Neural cell (in vitro differentiated cells): ENCODE measurements around the gene AIF1. TPM values are rescaled to one million over a fixed set of nuclear protein-coding genes. Genes with fewer than 3 reads are reported as not detected.

ENCODE experiments used
- H2AFZ ChIP-seq: fragments of 200-600, 300-800 bp; sonication (generic), shearing (Covaris generic); 2 replicates; pipeline ENCODE4 v1.6.0; 2014; ENCODE audit warnings: low read depth, mild to moderate bottlenecking, antibody characterized with exemption, low read length, moderate library complexity
- H3F3A ChIP-seq: fragments of 200-600 bp; shearing (Covaris generic); 2 replicates; pipeline ENCODE4 v1.6.1; 2016; ENCODE audit warnings: mild to moderate bottlenecking, moderate library complexity, mixed read lengths, antibody characterized with exemption, low read length; ENCODE audit not compliant: insufficient read depth, poor library complexity, severe bottlenecking
- H3K27ac ChIP-seq: fragments of 200-600, 300-800 bp; sonication (generic), shearing (Covaris generic); 2 replicates; pipeline ENCODE4 v1.5.1; 2014; ENCODE audit warnings: mild to moderate bottlenecking, low read length, moderate library complexity
- H3K27me3 ChIP-seq: fragments of 300-800, 200-600 bp; sonication (generic), shearing (Covaris generic); 2 replicates; pipeline ENCODE4 v1.6.0; 2014; ENCODE audit warnings: mild to moderate bottlenecking, low read depth, low read length, moderate library complexity; ENCODE audit not compliant: insufficient read depth
- H3K36me3 ChIP-seq: fragments of 300-800, 200-600 bp; sonication (generic), shearing (Covaris generic); 2 replicates; pipeline ENCODE4 v1.5.1; 2014; ENCODE audit warnings: mild to moderate bottlenecking, antibody characterized with exemption, low read length, moderate library complexity; ENCODE audit not compliant: insufficient read depth
- H3K4me2 ChIP-seq: fragments of 300-800, 200-600 bp; sonication (generic), shearing (Covaris generic); 2 replicates; pipeline ENCODE4 v1.6.0; 2014; ENCODE audit warnings: mild to moderate bottlenecking, low read length
- H3K4me3 ChIP-seq: fragments of 300-800, 200-600 bp; sonication (generic), shearing (Covaris generic); 2 replicates; pipeline ENCODE4 v1.5.1; 2014; ENCODE audit warnings: mild to moderate bottlenecking, low read length, moderate library complexity
- H3K79me2 ChIP-seq: fragments of 200-600 bp; shearing (Covaris generic); replicated peaks from 2 replicates; pipeline ENCODE4 v1.6.0; 2014; ENCODE audit warnings: mild to moderate bottlenecking, low read length, moderate library complexity; ENCODE audit not compliant: insufficient read depth
- H3K9ac ChIP-seq: fragments of 300-800, 200-600 bp; sonication (generic), shearing (Covaris generic); 2 replicates; pipeline ENCODE4 v1.6.1; 2016; ENCODE audit warnings: mild to moderate bottlenecking, low read length, mixed read lengths
- H3K9me2 ChIP-seq: fragments of 200-600 bp; shearing (Covaris generic); 2 replicates; pipeline ENCODE4 v1.6.1; 2016; ENCODE audit warnings: mild to moderate bottlenecking, low read length, mixed read lengths; ENCODE audit not compliant: insufficient read depth
- H3K9me3 ChIP-seq: fragments of 200-600, 300-800 bp; sonication (generic), shearing (Covaris generic); 2 replicates; pipeline ENCODE4 v1.6.1; 2016; ENCODE audit warnings: mild to moderate bottlenecking, mixed run types, low read length, moderate library complexity, mixed read lengths
- H4K20me1 ChIP-seq: fragments of 200-600 bp; shearing (Covaris generic); 2 replicates; pipeline ENCODE4 v1.6.1; 2016; ENCODE audit warnings: mild to moderate bottlenecking, mixed run types; ENCODE audit not compliant: insufficient read depth
- EP300 ChIP-seq: fragments of 450-650 bp; conservative IDR thresholded peaks from 2 replicates; pipeline ENCODE4 v1.6.1; 2014; ENCODE audit warnings: antibody characterized with exemption, mild to moderate bottlenecking, moderate library complexity; ENCODE audit not compliant: poor library complexity, severe bottlenecking
- EZH2 ChIP-seq: fragments of 200-600, 300-800 bp; shearing (Covaris generic), sonication (generic); IDR thresholded peaks from 2 replicates; pipeline ENCODE4 v1.6.1; 2014; ENCODE audit warnings: antibody characterized with exemption, low read length, borderline replicate concordance, mild to moderate bottlenecking; ENCODE audit not compliant: insufficient read depth, poor library complexity, severe bottlenecking
- MXI1 ChIP-seq: fragments of 450-650 bp; conservative IDR thresholded peaks from 2 replicates; pipeline ENCODE4 v1.6.1; 2014; ENCODE audit warnings: antibody characterized with exemption, mild to moderate bottlenecking; ENCODE audit not compliant: poor library complexity, severe bottlenecking
- POLR2AphosphoS5 ChIP-seq: IDR thresholded peaks from 2 replicates; pipeline ENCODE4 v1.6.1; 2012
- RAD21 ChIP-seq: fragments of 450-650 bp; conservative IDR thresholded peaks from 2 replicates; pipeline ENCODE4 v1.6.1; 2014; ENCODE audit warnings: antibody characterized with exemption, mild to moderate bottlenecking, moderate library complexity
- SMC3 ChIP-seq: fragments of 450-650 bp; conservative IDR thresholded peaks from 2 replicates; pipeline ENCODE4 v1.6.1; 2014; ENCODE audit warnings: antibody characterized with exemption, mild to moderate bottlenecking, moderate library complexity; ENCODE audit not compliant: poor library complexity
- TAF1 ChIP-seq: IDR thresholded peaks from 2 replicates; pipeline ENCODE4 v1.6.1; 2012; ENCODE audit warnings: low read depth
- polyA plus RNA-seq: library from polyadenylated mRNA; depleted of rRNA; stranded (reverse); fragments of >200 nt; gene quantifications from 2 replicates; pipeline ENCODE4 v1.2.3, GENCODE V29; 2014
- TF ChIP-seq, protein P1 (sequence below): fragments of 450-650 bp; IDR thresholded peaks from 2 replicates; pipeline ENCODE4 v1.5.1; 2014; ENCODE audit warnings: antibody characterized with exemption, mild to moderate bottlenecking, moderate library complexity; ENCODE audit not compliant: poor library complexity, severe bottlenecking
- TF ChIP-seq, protein P2 (sequence below): IDR thresholded peaks from 2 replicates; pipeline ENCODE4 v1.6.1; 2012; ENCODE audit warnings: borderline replicate concordance

AIF1 gene
- polyA plus RNA-seq, 1 donor from 2014 or later: not detected

DNA sequence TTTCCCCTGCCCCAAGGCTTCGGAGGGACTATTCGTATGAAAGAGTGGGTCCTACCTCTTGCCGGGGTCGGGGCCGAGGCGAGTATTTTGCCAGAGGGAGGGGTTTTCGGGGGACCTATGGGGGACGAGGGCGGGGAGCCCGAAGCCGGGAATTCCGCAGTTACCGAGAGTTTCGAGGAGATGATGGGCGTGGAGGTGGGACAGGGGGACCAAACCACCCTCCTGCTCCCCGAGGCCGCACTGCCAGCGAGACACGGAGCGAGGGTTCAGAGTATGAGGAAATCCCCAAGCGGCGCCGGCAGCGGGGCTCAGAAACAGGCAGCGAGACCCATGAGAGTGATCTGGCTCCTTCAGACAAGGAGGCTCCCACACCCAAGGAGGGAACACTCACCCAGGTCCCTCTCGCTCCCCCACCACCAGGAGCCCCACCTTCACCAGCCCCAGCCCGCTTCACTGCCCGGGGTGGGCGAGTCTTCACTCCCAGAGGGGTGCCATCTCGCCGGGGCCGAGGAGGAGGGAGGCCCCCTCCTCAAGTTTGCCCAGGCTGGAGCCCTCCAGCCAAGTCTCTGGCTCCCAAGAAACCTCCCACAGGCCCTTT, 16.7 kb downstream of the AIF1 start:
- no peak for TF ChIP-seq MXI1
- TF ChIP-seq, protein P1, sequence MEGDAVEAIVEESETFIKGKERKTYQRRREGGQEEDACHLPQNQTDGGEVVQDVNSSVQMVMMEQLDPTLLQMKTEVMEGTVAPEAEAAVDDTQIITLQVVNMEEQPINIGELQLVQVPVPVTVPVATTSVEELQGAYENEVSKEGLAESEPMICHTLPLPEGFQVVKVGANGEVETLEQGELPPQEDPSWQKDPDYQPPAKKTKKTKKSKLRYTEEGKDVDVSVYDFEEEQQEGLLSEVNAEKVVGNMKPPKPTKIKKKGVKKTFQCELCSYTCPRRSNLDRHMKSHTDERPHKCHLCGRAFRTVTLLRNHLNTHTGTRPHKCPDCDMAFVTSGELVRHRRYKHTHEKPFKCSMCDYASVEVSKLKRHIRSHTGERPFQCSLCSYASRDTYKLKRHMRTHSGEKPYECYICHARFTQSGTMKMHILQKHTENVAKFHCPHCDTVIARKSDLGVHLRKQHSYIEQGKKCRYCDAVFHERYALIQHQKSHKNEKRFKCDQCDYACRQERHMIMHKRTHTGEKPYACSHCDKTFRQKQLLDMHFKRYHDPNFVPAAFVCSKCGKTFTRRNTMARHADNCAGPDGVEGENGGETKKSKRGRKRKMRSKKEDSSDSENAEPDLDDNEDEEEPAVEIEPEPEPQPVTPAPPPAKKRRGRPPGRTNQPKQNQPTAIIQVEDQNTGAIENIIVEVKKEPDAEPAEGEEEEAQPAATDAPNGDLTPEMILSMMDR: no peak
- TF ChIP-seq POLR2AphosphoS5: no peak
- no peak for TF ChIP-seq TAF1
- no peak for TF ChIP-seq SMC3
- no peak for TF ChIP-seq EP300
- Histone ChIP-seq H3K27me3 (no peaks in the 10 kb centered on the region), H3K9ac (no peak overlapping the region), H4K20me1 (no peaks in the 10 kb centered on the region), H3K4me2 (no peak overlapping the region), H3K27ac (no peak overlapping the region), H3K9me3 (no peaks in the 10 kb centered on the region), H3K4me3 (no peak overlapping the region), H3K79me2 (peaks cover 5% of the 10 kb centered on the region), H2AFZ (no peak overlapping the region), H3K36me3 (no peaks in the 10 kb centered on the region), H3F3A (no peaks in the 10 kb centered on the region), H3K9me2 (no peaks in the 10 kb centered on the region)

DNA sequence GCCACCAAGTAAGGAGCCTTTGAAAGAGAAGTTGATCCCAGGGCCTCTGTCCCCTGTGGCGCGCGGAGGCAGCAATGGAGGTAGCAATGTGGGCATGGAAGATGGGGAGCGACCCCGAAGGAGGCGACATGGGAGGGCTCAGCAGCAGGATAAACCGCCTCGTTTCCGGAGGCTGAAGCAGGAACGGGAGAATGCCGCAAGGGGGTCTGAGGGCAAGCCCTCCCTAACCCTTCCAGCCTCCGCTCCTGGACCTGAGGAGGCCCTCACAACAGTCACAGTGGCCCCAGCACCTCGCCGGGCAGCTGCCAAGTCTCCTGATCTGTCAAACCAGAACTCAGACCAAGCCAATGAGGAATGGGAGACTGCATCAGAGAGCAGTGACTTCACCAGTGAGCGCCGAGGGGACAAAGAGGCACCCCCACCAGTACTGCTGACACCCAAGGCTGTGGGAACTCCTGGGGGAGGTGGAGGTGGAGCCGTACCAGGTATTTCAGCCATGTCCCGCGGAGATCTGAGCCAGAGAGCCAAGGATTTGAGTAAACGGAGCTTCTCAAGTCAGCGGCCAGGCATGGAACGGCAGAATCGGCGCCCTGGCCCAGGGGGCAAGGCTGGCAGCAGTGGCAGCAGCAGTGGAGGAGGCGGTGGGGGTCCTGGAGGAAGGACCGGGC, 17.4 kb downstream of the AIF1 start:
- Histone ChIP-seq H3K9ac (no peak overlapping the region), H3K36me3 (no peaks in the 10 kb centered on the region), H2AFZ (no peak overlapping the region), H3K9me2 (no peaks in the 10 kb centered on the region), H3K4me2 (no peak overlapping the region), H3F3A (no peaks in the 10 kb centered on the region), H3K9me3 (no peaks in the 10 kb centered on the region), H3K27ac (no peak overlapping the region), H3K27me3 (no peaks in the 10 kb centered on the region), H3K4me3 (no peak overlapping the region), H4K20me1 (no peaks in the 10 kb centered on the region), H3K79me2 (peaks cover 3% of the 10 kb centered on the region)
- TF ChIP-seq EP300 (no peak), SMC3 (no peak), TAF1 (no peak), EZH2 (no peak), RAD21 (no peak), POLR2AphosphoS5 (no peak), MXI1 (no peak)
- TF ChIP-seq, protein P2, sequence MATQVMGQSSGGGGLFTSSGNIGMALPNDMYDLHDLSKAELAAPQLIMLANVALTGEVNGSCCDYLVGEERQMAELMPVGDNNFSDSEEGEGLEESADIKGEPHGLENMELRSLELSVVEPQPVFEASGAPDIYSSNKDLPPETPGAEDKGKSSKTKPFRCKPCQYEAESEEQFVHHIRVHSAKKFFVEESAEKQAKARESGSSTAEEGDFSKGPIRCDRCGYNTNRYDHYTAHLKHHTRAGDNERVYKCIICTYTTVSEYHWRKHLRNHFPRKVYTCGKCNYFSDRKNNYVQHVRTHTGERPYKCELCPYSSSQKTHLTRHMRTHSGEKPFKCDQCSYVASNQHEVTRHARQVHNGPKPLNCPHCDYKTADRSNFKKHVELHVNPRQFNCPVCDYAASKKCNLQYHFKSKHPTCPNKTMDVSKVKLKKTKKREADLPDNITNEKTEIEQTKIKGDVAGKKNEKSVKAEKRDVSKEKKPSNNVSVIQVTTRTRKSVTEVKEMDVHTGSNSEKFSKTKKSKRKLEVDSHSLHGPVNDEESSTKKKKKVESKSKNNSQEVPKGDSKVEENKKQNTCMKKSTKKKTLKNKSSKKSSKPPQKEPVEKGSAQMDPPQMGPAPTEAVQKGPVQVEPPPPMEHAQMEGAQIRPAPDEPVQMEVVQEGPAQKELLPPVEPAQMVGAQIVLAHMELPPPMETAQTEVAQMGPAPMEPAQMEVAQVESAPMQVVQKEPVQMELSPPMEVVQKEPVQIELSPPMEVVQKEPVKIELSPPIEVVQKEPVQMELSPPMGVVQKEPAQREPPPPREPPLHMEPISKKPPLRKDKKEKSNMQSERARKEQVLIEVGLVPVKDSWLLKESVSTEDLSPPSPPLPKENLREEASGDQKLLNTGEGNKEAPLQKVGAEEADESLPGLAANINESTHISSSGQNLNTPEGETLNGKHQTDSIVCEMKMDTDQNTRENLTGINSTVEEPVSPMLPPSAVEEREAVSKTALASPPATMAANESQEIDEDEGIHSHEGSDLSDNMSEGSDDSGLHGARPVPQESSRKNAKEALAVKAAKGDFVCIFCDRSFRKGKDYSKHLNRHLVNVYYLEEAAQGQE: no peak
- TF ChIP-seq, protein P1: no peak
